AG04450 (cell line): ENCODE data around the gene FLT1. TPM values are rescaled to one million over a fixed set of nuclear protein-coding genes. Genes with fewer than 3 reads are reported as not detected.

Source experiments
- CTCF ChIA-PET: fragments of 300-600, 350-600 bp; formaldehyde crosslinking; extraction: SDS; loops from one replicate; lab custom pipeline; 2022; ENCODE audit warnings: antibody characterized with exemption, inconsistent platforms; lab: Charles Lee
- POLR2A ChIA-PET: fragments of 350-600 bp; formaldehyde crosslinking; extraction: SDS; loops from one replicate; lab custom pipeline; 2021; ENCODE audit warnings: antibody characterized with exemption, inconsistent platforms; lab: Yijun Ruan, JAX
- DNase-seq: peaks from one replicate; pipeline ENCODE4 v3.0.0-alpha.2; 2011; ENCODE audit warnings: low read depth, low spot score
- H3K27ac ChIP-seq: one replicate; pipeline ENCODE4 v1.5.1; 2012; ENCODE audit warnings: low read depth, low read length, control low read depth
- H3K27me3 ChIP-seq: one replicate; pipeline ENCODE4 v1.6.0; 2012; ENCODE audit warnings: low read length; ENCODE audit not compliant: control insufficient read depth, insufficient read depth
- H3K4me3 ChIP-seq: 2 replicates; pipeline ENCODE4 v1.5.1; 2011; ENCODE audit warnings: mild to moderate bottlenecking, low read depth, low read length, control low read depth
- H3K9me3 ChIP-seq: 2 replicates; pipeline ENCODE4 v1.5.1; 2012; ENCODE audit warnings: low read length; ENCODE audit not compliant: control insufficient read depth, insufficient read depth
- polyA plus RNA-seq: library from polyadenylated mRNA; depleted of rRNA; stranded (reverse); fragments of >200 nt; gene quantifications from 2 replicates; pipeline ENCODE4 v1.2.3, GENCODE V29; 2011
- TF ChIP-seq, protein P1 (sequence below): IDR thresholded peaks from 2 replicates; pipeline ENCODE4 v1.5.1; 2011; ENCODE audit warnings: low read depth, low read length, control low read depth, inconsistent platforms

FLT1 gene
- polyA plus RNA-seq, 1 experiment: 2.4 TPM

DNA sequence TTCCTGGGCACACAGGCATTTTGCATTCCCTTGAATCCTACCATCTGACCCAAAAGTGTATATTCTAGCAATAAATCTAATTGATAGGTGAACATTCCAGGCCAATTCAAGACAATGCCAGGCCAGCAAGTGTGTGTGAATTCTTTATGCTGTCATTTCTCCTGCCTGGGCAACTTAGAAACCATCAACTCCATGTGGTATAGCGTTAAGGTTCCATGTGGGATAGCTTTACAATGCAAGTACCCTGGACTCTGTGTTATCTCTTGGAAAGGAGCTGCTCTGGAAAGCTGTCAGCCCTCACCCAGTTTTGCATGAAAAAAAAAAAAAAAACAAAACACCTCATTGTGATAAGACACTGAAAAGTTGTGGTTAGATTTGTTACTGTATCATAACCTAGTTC lies 15.6 kb upstream of the FLT1 start:
- POLR2A ChIA-PET: no interaction called here
- no peak overlapping the region for H3K4me3 ChIP-seq
- CTCF ChIA-PET: no interaction called here
- H3K27ac ChIP-seq: no peak overlapping the region
- TF ChIP-seq, protein P1, sequence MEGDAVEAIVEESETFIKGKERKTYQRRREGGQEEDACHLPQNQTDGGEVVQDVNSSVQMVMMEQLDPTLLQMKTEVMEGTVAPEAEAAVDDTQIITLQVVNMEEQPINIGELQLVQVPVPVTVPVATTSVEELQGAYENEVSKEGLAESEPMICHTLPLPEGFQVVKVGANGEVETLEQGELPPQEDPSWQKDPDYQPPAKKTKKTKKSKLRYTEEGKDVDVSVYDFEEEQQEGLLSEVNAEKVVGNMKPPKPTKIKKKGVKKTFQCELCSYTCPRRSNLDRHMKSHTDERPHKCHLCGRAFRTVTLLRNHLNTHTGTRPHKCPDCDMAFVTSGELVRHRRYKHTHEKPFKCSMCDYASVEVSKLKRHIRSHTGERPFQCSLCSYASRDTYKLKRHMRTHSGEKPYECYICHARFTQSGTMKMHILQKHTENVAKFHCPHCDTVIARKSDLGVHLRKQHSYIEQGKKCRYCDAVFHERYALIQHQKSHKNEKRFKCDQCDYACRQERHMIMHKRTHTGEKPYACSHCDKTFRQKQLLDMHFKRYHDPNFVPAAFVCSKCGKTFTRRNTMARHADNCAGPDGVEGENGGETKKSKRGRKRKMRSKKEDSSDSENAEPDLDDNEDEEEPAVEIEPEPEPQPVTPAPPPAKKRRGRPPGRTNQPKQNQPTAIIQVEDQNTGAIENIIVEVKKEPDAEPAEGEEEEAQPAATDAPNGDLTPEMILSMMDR: no peak
- peaks cover 4% of the 10 kb centered on the region for H3K27me3 ChIP-seq
- no peaks in the 10 kb centered on the region for H3K9me3 ChIP-seq
- DNase-seq: no peak

DNA sequence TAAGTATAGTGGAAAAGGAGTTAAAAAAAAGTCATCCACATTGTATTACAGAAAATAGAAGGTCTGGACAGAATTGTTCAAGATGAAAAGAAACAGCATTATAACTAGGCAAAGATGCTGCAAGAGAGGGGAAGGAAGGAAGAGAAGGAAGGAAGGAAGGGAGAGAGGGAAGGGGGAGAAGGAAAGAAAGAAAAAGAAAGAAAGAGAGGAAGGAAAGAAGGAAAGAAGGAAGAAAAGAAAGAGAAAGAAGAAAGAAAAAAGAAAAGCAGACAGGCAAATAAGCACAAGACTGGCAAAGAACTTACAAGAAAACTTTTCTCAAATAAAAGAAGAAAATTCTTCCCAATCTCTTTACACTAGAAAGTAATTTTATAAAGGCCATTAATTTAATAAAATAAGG lies 15.1 kb upstream of the FLT1 start:
- CTCF ChIA-PET: no interaction called here
- H3K27ac ChIP-seq: no peak overlapping the region
- no peaks in the 10 kb centered on the region for H3K9me3 ChIP-seq
- TF ChIP-seq, protein P1: no peak
- H3K27me3 ChIP-seq: peaks cover 4% of the 10 kb centered on the region
- no peak for DNase-seq
- POLR2A ChIA-PET: no interaction called here
- no peak overlapping the region for H3K4me3 ChIP-seq

DNA sequence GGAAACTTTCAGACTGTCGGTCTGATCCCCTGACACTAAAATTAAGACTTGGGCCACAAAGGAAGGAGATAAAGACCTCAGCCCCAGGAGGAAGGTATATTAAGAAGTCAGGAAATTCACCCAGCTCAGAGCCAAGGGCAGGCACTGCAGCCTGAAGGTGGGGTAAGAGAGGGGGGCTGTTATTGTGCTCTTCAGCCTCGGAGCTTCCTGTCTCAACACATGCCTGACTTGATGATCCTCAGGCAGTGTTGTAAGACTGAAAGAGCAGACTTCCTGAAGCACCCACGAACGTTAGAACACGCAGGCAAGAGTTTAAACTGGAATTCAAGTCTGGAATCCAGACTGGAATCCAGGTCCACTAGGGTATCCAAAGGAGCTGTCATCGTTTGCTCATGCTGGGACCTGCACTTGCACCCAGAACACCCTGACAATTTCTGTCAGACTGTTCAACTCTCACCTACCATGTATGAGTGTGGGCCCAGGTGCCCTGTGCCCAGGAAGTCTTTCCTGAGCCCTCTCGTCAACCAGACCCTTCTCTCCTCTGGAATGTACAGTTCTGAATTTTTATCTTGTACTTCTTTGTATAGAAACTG lies 10.7 kb upstream of the FLT1 start:
- H3K4me3 ChIP-seq: no peak overlapping the region
- H3K9me3 ChIP-seq: no peaks in the 10 kb centered on the region
- no peak overlapping the region for H3K27ac ChIP-seq
- POLR2A ChIA-PET: no interaction called here
- CTCF ChIA-PET: no interaction called here
- TF ChIP-seq, protein P1: no peak
- peaks cover 6% of the 10 kb centered on the region for H3K27me3 ChIP-seq
- no peak for DNase-seq

DNA sequence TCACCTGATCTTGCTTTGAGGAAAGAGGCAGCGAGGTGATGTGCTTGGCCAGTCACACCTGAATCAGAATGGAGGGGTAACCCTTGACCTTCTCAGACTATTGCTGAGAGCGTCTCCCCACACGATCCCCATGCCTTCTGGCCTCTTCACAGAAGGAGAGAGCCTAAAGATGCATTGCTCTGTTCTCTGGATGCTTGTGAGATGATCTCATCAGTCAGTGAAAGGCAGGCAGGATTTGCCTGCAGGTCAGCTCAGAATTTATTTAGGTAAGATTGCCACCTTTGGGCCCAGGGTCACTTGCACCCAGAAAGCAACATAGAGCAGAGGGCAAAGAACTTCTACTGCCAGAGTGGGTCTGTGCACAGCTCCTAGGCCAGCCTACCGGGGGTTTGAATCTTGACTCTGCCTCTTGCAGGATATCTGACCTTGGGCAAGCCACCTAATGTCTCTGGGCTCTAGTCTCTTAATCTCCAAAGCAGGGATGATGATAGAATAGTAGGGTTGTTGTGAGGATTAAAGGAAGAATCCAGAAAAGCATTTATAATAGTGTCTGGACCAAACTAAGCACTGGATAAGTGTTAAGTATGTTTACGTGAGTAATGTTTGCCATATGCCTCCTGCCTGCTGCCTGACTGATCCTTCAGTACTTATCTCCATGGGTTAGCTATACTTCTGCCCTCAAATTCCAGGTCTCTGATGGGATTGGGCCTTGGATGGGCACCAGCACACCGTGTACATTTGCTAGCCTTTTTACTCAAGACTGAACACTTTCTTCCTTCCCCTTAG lies 8.4 kb upstream of the FLT1 start:
- H3K4me3 ChIP-seq: no peak overlapping the region
- TF ChIP-seq, protein P1: no peak
- no peak overlapping the region for H3K27ac ChIP-seq
- no peak for DNase-seq
- peaks cover 4% of the 10 kb centered on the region for H3K27me3 ChIP-seq
- CTCF ChIA-PET: no interaction called here
- POLR2A ChIA-PET: no interaction called here
- H3K9me3 ChIP-seq: no peaks in the 10 kb centered on the region; the same call in 1 of the 2 replicates

DNA sequence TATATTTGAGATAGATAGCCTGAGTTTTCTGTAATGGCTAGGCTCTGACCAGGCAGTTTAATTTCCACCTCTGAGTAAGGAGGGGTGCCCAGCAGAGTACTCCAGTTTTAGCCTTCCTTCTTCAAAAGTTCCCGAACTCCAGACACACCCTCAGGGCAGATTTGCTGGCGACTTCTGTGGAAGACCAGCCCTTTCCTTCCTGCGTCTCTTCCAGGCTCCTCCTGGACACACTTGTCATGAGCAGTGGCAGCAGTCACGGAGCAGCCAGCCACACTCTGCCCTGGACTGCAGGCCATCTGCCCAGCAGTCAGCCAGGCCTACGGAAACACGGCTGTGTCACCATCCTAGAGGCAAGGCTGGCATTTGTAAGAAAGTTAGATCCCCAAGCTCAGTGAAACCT lies 6.6 kb upstream of the FLT1 start:
- Histone ChIP-seq H3K27me3 (peaks cover 13% of the 10 kb centered on the region), H3K9me3 (no peaks in the 10 kb centered on the region; the same call in 1 of the 2 replicates), H3K27ac (no peak overlapping the region), H3K4me3 (no peak overlapping the region)
- no peak for DNase-seq
- ChIA-PET POLR2A (no interaction called here), CTCF (no interaction called here)
- TF ChIP-seq, protein P1: no peak
